GM19328 (cell line): ENCODE data around the gene NPFFR2.
"Not testable (repeated sequence)": the region's sequence is repeated elsewhere in the genome, so short reads cannot be mapped to it uniquely, and the experiment has no call there.

Source experiments
- ATAC-seq: cut with Tn5 transposase; IDR thresholded peaks from one replicate; pipeline ENCODE4 v1.9.1; 2021; ENCODE audit warnings: mild to moderate bottlenecking, moderate library complexity; ENCODE audit not compliant: unreplicated experiment

Gene NPFFR2

DNA sequence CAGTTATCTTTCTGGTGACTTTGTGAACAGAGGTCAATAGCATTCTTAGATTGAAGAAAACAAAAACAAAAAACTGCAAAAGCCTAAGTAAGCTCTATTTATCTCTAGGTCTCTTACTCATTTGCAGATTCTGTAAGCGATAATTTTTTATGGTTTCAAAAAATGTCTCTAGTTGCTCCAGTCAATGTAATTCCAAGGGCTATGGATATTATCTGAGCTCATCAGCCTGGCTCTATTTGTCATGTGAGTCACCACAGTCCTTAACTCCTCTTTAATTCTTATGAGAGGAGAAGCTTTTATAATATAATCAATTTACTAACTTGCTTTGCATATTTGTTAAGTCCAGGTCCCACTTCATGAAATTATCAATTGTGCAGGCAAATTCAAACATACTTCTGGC is 79.1 kb downstream of the NPFFR2 start:
- ATAC-seq, result no peak

DNA sequence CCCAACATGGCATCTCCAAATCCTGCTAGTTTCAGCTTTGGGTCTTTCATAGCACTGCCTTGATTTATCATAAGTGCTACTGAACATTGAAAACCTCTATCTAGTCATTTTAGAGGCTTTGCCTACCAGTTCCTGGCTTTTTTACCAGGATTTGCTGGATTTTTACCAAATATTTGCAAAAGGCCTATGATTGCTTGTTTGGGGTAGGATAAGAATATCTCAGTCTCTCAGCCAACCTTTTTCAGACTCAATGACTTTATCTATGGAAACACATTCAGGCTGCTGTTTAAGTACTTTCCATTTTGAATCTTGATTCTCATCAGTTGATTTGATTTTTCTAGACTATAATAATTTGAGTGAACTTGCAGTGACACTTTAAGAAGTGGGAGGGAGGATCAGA is 80.1 kb downstream of the NPFFR2 start:
- no peak for ATAC-seq

DNA sequence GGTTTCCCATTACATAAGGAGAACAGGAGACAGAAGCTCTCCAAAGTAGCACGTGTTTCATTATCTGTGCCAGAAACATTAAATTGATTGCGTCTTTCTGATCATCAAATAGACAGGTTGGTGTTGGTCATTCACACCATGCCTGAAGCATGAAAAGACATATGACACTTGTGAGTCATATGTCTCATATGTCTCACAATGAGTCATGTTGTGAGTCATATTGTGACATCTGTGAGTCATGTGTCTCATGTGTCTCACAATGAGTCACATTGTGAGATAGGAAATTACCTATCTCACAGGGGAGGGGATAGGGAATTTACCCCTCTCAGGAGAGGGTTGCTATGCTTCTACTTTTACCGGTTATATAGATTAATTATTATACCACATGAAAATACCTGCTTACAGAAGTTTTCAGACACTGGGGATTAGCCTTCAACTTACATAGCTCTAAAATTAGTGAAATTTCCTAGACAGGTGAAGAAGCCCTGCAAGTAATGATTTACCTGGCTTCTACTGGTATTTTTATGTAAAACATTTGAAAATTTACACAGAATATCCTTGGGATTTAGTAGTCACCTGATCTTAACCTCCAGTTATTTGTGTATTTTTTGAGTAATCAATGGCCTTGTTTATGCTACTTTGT is 80.8 kb downstream of the NPFFR2 start:
- ATAC-seq, result peak; percentile 95

DNA sequence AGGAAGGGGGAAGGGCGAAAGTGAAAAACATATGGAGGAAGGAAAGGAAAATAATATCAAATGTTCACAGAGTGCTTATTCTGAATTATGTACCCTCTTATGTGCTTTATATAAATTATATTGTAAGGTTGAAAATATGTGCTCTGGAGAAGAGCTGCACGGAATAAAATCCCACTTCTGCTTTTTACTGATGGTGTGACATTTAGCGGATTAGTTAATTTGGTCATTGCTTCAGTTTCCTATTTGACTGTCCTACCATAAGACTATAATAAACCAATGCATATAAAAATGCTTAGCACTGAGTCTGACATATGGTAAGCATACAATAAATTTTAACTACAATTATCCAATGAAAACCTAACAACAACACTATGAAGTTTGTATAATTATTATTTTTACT is 86.2 kb downstream of the NPFFR2 start:
- ATAC-seq, result no peak

DNA sequence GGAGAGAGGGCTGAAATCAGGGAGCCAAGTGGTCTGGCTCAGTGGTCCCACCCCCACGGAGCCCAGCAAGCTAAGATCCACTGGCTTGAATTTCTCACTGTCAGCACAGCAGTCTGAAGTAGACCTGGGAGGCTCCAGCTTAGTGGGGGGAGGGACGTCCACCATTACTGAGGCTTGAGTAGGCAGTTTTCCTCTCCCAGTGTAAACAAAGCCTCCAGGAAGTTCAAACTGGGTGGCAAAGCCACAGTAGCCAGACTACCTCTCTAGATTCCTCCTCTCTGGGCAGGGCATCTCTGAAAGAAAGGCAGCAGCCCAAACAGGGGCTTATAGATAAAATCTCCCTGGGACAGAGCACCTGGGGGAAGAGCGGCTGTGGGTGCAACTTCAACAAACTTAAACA is 88.1 kb downstream of the NPFFR2 start:
- no peak for ATAC-seq

DNA sequence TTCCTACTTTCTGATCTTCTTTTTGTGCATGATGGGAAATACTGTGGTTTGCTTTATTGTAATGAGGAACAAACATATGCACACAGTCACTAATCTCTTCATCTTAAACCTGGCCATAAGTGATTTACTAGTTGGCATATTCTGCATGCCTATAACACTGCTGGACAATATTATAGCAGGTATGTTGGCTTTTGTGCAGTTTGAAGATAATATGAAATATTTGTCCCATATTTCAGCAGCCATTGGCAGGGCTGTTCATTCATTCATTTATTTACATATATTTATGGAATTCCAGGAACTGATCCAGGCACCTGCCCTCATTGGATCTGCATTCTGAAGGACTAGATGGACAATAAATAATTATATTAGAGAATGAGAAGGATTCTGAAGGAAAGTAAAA is 96.9 kb downstream of the NPFFR2 start:
- ATAC-seq, result no peak

DNA sequence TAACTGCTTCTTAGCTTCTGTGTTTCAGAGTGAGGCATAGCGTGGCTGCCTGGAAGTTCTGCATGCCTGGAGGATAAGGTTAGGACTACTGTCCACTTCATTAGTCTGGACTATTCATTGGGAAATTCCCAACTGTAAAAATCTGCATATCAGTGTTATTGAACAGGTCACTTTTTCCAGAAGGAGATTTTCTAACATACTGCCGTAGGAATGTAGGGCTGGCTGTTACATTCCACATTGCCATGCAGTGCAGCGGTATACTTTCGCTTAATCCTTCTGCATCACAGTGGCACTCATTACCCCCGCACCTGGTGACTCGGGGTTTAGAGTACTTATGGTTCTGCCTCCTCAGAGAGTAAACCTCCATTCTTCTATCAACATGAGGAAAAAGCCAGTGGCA is 104.6 kb downstream of the NPFFR2 start:
- no peak for ATAC-seq

DNA sequence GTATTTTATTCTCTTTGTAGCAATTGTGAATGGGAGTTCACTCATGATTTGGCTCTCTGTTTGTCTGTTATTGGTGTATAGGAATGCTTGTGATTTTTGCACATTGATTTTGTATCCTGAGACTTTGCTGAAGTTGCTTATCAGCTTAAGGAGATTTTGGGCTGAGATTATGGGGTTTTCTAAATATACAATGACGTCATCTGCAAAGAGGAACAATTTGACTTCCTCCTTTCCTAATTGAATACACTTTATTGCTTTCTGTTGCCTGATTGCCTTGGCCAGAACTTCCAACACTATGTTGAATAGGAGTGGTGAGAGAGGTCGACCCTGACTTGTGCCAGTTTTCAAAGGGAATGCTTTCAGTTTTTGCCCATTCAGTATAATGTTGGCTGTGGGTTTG is 108.2 kb downstream of the NPFFR2 start:
- not testable (repeated sequence) for ATAC-seq

DNA sequence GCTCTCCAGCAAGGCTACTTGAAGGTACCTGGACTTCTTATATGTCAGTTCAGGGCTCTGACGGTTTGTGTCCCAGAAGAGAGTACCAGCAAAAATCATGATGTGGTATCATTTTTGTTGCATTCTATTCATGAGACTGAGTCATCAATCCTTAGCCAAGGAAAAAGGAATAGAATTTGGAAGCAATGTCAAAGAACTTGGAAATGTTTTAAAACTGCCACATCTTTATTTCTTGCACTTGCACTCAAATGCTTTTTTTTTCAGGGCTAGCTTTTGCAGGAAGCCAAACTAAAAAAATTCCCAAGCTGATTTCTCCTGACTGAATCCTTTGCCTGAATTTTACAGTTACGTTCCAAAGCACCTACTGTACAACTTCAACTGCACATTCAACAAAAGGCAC is 112.4 kb downstream of the NPFFR2 start:
- ATAC-seq, result no peak

DNA sequence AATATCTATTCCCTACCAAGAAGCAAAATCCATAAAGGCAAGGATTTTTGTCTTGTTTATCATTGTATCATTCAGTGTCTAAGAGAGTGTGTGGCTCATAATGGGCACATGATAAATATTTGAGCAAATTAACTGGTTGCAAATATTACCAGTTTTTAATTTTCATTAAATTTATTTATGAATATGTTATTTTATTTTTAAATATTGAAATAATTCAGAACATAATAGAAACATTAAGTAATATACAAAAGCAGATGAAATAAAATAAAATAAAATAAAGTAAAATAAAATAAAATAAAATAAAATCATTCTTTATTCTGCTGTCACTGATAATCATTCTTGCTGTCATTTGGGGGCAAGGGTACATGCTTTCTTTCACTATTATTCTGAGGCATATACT is 120.9 kb downstream of the NPFFR2 start:
- no peak for ATAC-seq

DNA sequence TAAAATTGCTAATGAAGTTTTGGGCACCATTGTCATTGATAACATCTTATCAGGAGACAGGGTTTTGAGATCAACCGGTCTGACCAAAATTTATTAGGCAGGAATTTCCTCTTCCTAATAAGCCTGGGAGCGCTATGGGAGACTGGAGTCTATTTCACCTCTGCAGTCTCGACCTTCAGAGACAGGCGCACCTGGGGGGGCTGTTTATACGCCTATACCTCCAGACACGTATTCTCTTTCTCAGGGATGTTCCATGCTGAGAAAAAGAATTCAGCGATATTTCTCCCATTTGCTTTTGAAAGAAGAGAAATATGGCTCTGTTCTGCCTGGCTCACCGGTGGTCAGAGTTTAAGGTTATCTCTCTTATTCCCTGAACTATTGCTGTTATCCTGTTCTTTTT is 121.8 kb downstream of the NPFFR2 start:
- ATAC-seq, result not testable (repeated sequence)

DNA sequence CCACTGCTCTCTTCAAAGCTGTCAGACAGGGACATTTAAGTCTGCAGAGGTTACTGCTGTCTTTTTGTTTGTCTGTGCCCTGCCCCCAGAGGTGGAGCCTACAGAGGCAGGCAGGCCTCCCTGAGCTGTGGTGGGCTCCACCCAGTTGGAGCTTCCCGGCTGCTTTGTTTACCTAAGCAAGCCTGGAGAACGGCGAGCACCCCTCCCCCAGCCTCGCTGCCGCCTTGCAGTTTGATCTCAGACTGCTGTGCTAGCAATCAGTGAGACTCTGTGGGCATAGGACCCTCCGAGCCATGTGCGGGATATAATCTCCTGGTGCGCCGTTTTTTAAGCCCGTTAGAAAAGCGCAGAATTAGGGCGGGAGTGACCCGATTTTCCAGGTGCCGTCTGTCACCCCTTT is 137.5 kb downstream of the NPFFR2 start:
- not testable (repeated sequence) for ATAC-seq

DNA sequence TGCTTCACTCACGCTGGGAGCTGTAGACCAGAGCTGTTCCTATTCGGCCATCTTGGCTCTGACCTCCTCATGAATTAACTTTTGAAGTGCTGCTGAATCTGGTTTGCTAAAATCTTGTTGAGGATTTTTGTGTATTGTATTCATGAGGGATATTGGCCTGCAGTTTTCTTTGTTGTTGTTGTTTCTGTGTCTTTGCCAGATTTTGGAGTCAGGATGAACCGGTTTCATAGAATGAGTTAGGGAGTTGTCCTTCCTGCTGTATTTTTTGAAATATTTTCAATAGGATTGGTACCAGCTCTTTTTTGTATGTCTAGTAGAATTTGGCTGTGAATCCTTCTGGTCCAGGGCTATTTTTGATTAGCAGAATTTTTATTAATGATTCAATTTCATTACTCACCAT is 138.1 kb downstream of the NPFFR2 start:
- ATAC-seq, result no peak

DNA sequence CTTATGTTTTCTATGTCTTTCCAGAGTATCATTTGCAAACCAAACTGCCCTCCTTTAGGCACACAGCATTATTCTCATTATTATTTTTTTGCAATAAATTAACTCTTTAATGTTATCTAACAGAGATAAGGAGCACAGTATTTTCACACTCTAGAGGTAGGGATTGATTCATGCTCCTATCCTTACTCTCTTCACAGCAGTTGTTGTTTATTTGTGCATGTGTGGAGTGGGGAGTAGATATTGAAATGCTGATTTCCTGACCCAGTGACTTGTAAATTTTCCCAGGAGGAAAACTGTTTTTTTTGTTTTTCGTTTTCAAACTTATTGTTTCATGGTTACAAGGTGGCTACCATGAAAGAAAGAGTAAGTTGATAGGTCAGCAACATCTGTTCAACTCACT is 140.0 kb downstream of the NPFFR2 start:
- ATAC-seq, result no peak

DNA sequence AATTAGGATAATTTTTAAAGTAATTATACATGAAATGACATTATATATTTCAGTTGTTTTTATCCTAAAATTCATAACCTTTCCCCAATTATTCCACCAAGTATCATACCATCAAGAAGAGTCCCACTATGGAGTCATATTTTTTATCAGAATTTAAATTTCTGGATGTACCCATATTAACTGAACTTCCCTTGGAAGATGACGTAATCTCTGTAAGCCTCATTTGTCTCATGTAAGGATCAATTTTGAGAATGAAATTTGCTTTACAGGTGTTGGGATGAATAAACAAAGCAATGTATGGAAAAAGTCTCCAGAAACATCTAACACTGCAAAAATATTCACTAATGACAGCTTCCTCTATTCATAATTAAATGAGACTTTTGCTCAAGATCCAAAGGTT is 147.5 kb downstream of the NPFFR2 start:
- ATAC-seq, result no peak

DNA sequence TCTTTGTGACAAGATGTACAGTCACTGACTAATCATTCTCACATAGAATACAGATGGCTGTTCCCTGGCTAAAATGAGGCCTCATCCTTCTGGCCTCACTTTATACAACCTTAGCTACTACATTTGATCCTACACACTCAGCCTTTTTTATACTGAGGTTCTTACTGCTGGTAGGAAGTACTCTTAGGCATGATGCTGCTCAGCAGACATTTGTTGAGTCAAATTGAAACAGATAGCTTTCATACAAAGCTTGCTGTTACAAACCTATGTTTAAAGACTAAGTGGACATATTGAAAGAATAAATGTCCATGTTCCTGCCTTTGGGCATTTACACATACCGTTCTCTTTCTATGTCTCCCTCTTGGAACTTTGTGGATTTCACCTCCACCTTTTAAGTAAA is 154.9 kb downstream of the NPFFR2 start:
- ATAC-seq, result peak; percentile 57

DNA sequence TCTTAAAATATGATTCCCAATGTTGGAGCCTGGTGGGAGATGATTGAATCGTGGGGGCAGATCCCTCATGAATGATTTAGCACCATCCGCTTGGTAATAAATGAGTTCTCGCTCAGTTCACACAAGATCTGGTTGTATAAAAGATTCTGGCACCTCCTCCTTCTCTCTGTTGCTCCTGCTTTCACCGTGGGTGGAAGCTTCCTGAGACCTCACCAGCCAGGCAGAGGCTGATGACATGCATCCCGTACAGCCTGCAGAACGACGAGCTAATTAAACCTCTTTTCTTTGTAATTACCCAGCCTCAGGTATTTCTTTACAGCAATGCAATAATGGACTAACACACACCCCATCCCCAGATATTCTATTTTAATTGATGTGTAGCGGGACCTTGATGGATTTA is 162.2 kb downstream of the NPFFR2 start:
- no peak for ATAC-seq

DNA sequence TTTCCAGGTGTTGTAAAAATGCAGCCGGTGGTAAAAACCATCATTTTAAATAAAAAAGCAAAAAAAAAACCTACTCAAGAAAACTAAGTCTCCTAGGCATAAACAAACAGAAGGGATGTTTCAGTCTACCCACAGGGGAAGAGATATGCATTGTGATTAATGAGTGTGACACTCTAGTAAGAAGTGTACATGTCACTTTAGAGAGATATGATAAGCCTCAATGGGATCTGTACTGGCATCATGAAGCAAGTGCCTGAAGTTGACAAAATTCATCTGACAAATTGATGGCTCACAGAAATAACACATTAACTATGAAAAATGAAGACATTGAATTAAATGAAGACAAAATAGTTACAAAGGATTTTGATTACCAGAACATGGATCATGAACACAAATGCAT is 162.7 kb downstream of the NPFFR2 start:
- ATAC-seq, result no peak
